ENCODE results near the gene ITGA8. TPM values are rescaled to one million over a fixed set of nuclear protein-coding genes. Genes with fewer than 3 reads are reported as not detected.

Gene ITGA8
- total RNA-seq, 1 donor from 2014 or later = 1.7 TPM

GRCh38 chr10:15714847-15715246, 4.9 kb downstream of the ITGA8 start:
- no peak overlapping the region for H3K27ac ChIP-seq (replicated peaks)
- no peaks in the 10 kb centered on the region for H3K36me3 ChIP-seq
- peaks cover 31% of the 10 kb centered on the region for H3K27me3 ChIP-seq (ENCODE audit: low read depth)
- no peak overlapping the region for H3K4me3 ChIP-seq
- no peak for DNase-seq
- intact Hi-C loops (cut with micrococcal nuclease) = no loop called here
- no peak for TF ChIP-seq CTCF (IDR thresholded peaks at IDR 0.05; ENCODE audit: borderline replicate concordance)
- no peaks in the 10 kb centered on the region for H3K9me3 ChIP-seq (replicated peaks)
- peaks cover 13% of the 10 kb centered on the region for H3K4me1 ChIP-seq

GRCh38 chr10:15712883-15713282, 6.8 kb downstream of the ITGA8 start:
- intact Hi-C loops (cut with micrococcal nuclease) = no loop called here
- peaks cover 11% of the 10 kb centered on the region for H3K27me3 ChIP-seq (ENCODE audit: low read depth)

GRCh38 chr10:15710455-15710854, 9.3 kb downstream of the ITGA8 start:
- intact Hi-C loops (cut with micrococcal nuclease) = no loop called here
- Histone ChIP-seq H3K36me3 (no peaks in the 10 kb centered on the region), H3K27ac (replicated peaks) (no peak overlapping the region), H3K27me3 (ENCODE audit: low read depth) (no peaks in the 10 kb centered on the region), H3K4me1 (no peaks in the 10 kb centered on the region), H3K4me3 (no peak overlapping the region), H3K9me3 (replicated peaks) (no peaks in the 10 kb centered on the region)
- DNase-seq = no peak
- no peak for TF ChIP-seq CTCF (IDR thresholded peaks at IDR 0.05; ENCODE audit: borderline replicate concordance)

More at GRCh38 chr10:15712883-15713282, 6.8 kb downstream of the ITGA8 start:
- Histone ChIP-seq H3K27ac (replicated peaks) (no peak overlapping the region), H3K36me3 (no peaks in the 10 kb centered on the region), H3K4me3 (no peak overlapping the region), H3K9me3 (replicated peaks) (no peaks in the 10 kb centered on the region), H3K4me1 (no peaks in the 10 kb centered on the region)
- no peak for TF ChIP-seq CTCF (IDR thresholded peaks at IDR 0.05; ENCODE audit: borderline replicate concordance)
- no peak for DNase-seq

DNA sequence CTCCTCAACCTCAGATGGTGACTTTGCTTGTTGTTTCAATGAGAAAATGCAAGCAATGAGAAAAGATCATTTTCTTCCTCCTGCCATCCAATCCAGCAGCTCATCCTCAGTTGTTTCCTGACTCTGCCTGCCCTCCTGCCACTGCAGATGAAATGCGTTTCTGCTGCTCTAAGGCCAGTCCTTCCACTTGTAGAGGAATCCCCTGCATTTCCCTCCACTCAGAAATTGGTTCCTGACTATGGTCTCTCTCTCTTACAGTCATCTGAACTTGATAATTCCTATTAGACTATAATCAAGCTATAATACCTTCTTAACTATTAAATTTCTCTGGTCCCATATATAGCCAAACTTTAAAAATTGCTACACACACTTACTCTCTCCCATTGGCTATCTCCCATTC, 14.4 kb downstream of the ITGA8 start:
- H3K4me1 ChIP-seq = no peaks in the 10 kb centered on the region
- no peak overlapping the region for H3K27ac ChIP-seq (replicated peaks)
- no peaks in the 10 kb centered on the region for H3K9me3 ChIP-seq (replicated peaks)
- no peaks in the 10 kb centered on the region for H3K27me3 ChIP-seq (ENCODE audit: low read depth)
- H3K36me3 ChIP-seq = no peaks in the 10 kb centered on the region
- no peak overlapping the region for H3K4me3 ChIP-seq
- no peak for TF ChIP-seq CTCF (IDR thresholded peaks at IDR 0.05; ENCODE audit: borderline replicate concordance)
- no peak for DNase-seq
- intact Hi-C loops (cut with micrococcal nuclease) = no loop called here

- Histone ChIP-seq H3K9me3 (replicated peaks) (no peaks in the 10 kb centered on the region), H3K4me3 (no peak overlapping the region), H3K27ac (replicated peaks) (no peak overlapping the region), H3K36me3 (no peaks in the 10 kb centered on the region), H3K27me3 (ENCODE audit: low read depth) (no peaks in the 10 kb centered on the region), H3K4me1 (no peaks in the 10 kb centered on the region)
- DNase-seq = no peak
- intact Hi-C loops (cut with micrococcal nuclease) = no loop called here
- TF ChIP-seq CTCF (IDR thresholded peaks at IDR 0.05; ENCODE audit: borderline replicate concordance) = no peak
These were observed 15.1 kb downstream of the ITGA8 start for GRCh38 chr10:15704581-15704968.

Data from left ventricle myocardium inferior (tissue), 1 donor.